Chondrocyte (in vitro differentiated cells): Measurements from ENCODE around the gene HM13. TPM values are rescaled to one million over a fixed set of nuclear protein-coding genes. Genes with fewer than 3 reads are reported as not detected.

Experiments
- DNase-seq: peaks from one replicate; pipeline ENCODE4 v3.0.0; 2021; ENCODE audit warnings: mixed read lengths, low spot score
- H3K27ac Mint-ChIP-seq: one replicate; pipeline ENCODE4 v1.8.0; 2021; ENCODE audit warnings: mild to moderate bottlenecking, moderate library complexity, mixed read lengths; ENCODE audit not compliant: unreplicated experiment
- H3K27me3 Mint-ChIP-seq: 2 replicates; pipeline ENCODE4 v1.8.0; 2021; ENCODE audit warnings: low read depth, mixed read lengths
- H3K36me3 Mint-ChIP-seq: 2 replicates; pipeline ENCODE4 v1.8.0; 2021; ENCODE audit warnings: low read depth, mixed read lengths
- H3K4me1 Mint-ChIP-seq: 2 replicates; pipeline ENCODE4 v1.8.0; 2021; ENCODE audit warnings: low read depth, mild to moderate bottlenecking, mixed read lengths
- H3K4me3 Mint-ChIP-seq: one replicate; pipeline ENCODE4 v1.8.0; 2021; ENCODE audit warnings: mild to moderate bottlenecking, moderate library complexity, mixed read lengths; ENCODE audit not compliant: unreplicated experiment
- H3K9me3 Mint-ChIP-seq: 2 replicates; pipeline ENCODE4 v1.8.0; 2021; ENCODE audit warnings: low read depth, mixed read lengths
- total RNA-seq: library from RNA; stranded (reverse); gene quantifications from 3 replicates; pipeline ENCODE4 v1.2.1, GENCODE V29; 2021
- TF ChIP-seq, protein P1 (sequence below): fragments of 200-600 bp; sonication (generic); IDR thresholded peaks from 2 replicates; pipeline ENCODE4 v1.5.0; 2021; ENCODE audit warnings: antibody characterized with exemption, mild to moderate bottlenecking, moderate library complexity

Gene HM13
- total RNA-seq, 1 donor from 2014 or later: 269 TPM

DNA sequence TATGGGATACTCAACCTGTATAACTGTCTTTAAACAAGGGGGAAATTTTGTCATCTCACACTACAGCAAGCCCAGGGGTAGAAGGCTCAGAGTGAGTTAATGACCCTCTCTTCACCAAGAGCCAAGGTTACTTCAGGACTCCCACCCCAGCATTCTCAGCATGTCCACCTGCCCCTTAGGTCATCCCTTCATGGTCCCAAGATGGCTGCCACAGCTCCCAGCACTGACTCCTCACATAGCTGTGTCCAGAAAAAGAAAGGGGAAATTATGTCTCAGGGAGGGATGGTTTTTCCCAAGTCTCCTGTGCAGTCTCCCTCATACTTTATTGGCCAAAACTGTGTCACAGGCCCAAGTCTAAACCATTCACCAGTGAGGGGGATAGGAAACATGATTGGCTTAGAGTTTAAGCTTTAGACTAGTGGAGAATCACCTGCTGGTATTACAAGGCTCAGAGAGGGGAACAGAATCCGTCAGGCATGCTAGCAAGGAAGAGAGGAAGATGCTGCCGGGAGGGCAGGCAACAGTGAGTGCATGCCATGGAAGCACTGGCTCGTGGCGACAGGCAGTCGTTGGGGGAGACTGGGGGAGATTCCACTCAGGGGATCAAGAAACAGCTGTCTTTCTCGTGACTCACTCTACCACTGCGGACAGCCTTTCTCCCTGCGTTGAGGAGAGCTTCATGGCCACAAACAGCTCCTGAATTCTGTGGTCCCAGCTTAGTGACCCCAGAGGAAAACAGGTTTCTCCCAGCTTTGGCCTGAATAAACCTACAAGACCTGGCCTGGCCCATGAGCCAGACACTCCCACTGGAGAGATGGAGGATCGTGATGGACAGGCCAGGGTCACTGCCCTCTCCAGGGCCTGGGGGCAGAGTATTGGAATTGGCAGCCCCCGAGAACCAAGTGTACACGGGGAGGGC lies 37.2 kb downstream of the HM13 start:
- no peak for DNase-seq
- TF ChIP-seq, protein P1, sequence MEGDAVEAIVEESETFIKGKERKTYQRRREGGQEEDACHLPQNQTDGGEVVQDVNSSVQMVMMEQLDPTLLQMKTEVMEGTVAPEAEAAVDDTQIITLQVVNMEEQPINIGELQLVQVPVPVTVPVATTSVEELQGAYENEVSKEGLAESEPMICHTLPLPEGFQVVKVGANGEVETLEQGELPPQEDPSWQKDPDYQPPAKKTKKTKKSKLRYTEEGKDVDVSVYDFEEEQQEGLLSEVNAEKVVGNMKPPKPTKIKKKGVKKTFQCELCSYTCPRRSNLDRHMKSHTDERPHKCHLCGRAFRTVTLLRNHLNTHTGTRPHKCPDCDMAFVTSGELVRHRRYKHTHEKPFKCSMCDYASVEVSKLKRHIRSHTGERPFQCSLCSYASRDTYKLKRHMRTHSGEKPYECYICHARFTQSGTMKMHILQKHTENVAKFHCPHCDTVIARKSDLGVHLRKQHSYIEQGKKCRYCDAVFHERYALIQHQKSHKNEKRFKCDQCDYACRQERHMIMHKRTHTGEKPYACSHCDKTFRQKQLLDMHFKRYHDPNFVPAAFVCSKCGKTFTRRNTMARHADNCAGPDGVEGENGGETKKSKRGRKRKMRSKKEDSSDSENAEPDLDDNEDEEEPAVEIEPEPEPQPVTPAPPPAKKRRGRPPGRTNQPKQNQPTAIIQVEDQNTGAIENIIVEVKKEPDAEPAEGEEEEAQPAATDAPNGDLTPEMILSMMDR: no peak
- H3K27ac Mint-ChIP-seq: peak overlapping the region; percentile 41
- H3K4me1 Mint-ChIP-seq: peaks cover 17% of the 10 kb centered on the region
- H3K27me3 Mint-ChIP-seq: no peaks in the 10 kb centered on the region
- H3K36me3 Mint-ChIP-seq: peaks cover 54% of the 10 kb centered on the region
- no peaks in the 10 kb centered on the region for H3K9me3 Mint-ChIP-seq
- H3K4me3 Mint-ChIP-seq: no peak overlapping the region

DNA sequence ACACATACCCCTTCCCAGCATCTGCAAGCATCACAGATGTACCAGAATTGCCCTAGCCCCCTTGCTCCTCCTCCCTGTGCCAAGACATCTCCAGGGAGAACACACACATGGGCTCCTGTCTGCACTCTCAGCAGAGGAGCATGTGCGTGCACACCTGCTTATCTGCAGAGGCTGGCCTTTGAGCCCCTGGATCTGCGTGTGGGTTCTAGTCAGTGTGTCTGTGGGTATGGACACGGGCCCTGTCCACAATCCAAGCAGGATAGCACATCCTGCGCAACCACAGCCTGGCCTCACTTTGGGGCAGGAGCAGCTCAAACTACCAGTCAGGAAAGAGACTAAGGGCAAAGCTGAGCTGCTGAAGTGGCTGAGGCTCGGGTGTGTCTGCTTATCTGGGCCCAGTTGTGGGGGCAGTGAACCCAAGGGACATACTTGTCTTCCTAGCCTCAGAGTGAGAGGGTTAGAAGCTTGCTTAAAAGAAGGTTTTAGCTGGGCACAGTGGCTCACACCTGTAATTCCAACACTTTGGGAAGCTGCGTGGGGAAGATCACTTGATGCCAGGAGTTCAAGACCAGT lies 41.0 kb downstream of the HM13 start:
- peaks cover 19% of the 10 kb centered on the region for H3K4me1 Mint-ChIP-seq
- peak overlapping the region; percentile 12 for H3K27ac Mint-ChIP-seq
- no peaks in the 10 kb centered on the region for H3K27me3 Mint-ChIP-seq
- H3K36me3 Mint-ChIP-seq: peaks cover 37% of the 10 kb centered on the region
- H3K9me3 Mint-ChIP-seq: no peaks in the 10 kb centered on the region
- DNase-seq: no peak
- TF ChIP-seq, protein P1: no peak
- H3K4me3 Mint-ChIP-seq: no peak overlapping the region

DNA sequence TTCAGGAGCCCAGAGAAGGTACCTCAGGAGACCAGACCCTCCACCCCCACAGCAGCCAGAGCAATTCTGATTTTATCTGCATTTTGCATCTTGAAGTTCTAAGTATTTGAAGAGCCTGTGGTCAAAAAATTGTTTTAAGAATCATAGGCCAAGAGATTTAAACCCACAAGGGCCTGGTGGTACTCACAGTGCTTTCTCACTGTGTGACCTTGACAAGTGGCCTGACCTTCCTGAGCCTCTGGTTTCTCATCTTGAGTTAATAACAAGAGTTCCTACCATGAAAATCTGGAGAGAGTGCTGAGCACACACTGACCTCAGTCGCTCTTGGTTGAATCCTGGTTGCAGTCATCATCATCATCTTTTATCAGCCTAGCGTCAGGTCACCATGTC lies 45.5 kb downstream of the HM13 start:
- DNase-seq: no peak
- Mint-ChIP-seq H3K4me1 (peaks cover 41% of the 10 kb centered on the region), H3K36me3 (peaks cover 33% of the 10 kb centered on the region), H3K9me3 (no peaks in the 10 kb centered on the region), H3K27ac (peak overlapping the region; percentile 99), H3K27me3 (no peaks in the 10 kb centered on the region), H3K4me3 (no peak overlapping the region)
- TF ChIP-seq, protein P1: no peak

DNA sequence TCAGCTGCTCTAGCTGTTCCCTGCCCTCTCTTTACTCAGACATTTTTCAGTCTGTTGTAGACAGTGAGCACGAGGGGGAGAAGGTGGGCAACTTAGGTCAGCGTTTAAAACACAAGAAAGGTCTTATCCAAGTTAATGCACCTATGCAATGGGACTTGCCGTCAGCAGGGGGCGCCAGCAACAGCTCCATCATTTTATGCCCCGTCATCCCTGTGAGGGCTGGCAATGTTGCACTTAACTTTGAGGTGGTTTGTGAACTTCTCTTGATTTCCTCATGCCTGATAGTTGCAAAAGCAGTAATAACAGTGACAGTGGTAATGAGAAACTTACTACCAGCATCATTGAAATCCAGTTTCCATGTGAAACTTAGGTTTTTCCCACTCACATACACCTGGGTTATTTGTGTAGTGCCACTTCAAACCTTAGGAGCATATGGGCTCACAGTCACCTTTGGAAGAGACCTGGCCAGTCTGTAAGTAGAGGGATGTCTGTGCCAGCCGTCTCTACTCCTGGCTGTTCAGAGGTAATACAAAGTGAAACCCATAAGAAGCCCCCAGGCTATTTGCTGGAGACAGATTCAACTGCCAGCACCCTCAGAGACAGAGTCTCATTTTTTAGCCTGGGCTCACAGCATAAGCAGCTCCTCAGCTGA lies 46.0 kb downstream of the HM13 start:
- Mint-ChIP-seq H3K9me3 (no peaks in the 10 kb centered on the region), H3K4me3 (no peak overlapping the region), H3K27ac (peak overlapping the region; percentile 99), H3K27me3 (no peaks in the 10 kb centered on the region), H3K4me1 (peaks cover 41% of the 10 kb centered on the region), H3K36me3 (peaks cover 32% of the 10 kb centered on the region)
- TF ChIP-seq, protein P1: peak; percentile 99
- no peak for DNase-seq
